WTC11 (cell line): Measurements from ENCODE around the gene COMMD10.

Experiments used
- ATF2 ChIP-seq: sonication (generic); formaldehyde crosslinking; IDR thresholded peaks from 2 replicates; pipeline ENCODE4 v1.8.1; 2022; ENCODE audit warnings: low read depth, missing genetic modification reagents, borderline replicate concordance
- ERG ChIP-seq: fragments of 250-450 bp; sonication (Bioruptor Pico); IDR thresholded peaks from 2 replicates; pipeline ENCODE4 v1.8.0; 2021; ENCODE audit warnings: mild to moderate bottlenecking
- ESRRA ChIP-seq: sonication (generic); formaldehyde crosslinking; IDR thresholded peaks from 2 replicates; pipeline ENCODE4 v1.8.1; 2022; ENCODE audit warnings: mild to moderate bottlenecking, missing genetic modification reagents, borderline replicate concordance
- KAT7 ChIP-seq: sonication (generic); formaldehyde crosslinking; IDR thresholded peaks from 2 replicates; pipeline ENCODE4 v1.8.1; 2023; ENCODE audit warnings: missing genetic modification reagents, mild to moderate bottlenecking, borderline replicate concordance
- MLX ChIP-seq: sonication (generic); formaldehyde crosslinking; IDR thresholded peaks from 2 replicates; pipeline ENCODE4 v1.8.1; 2023; ENCODE audit warnings: mild to moderate bottlenecking, missing genetic modification reagents, moderate library complexity
- MYBL2 ChIP-seq: sonication (generic); formaldehyde crosslinking; IDR thresholded peaks from 2 replicates; pipeline ENCODE4 v1.8.1; 2023; ENCODE audit warnings: mild to moderate bottlenecking, moderate library complexity, missing genetic modification reagents
- USF2 ChIP-seq: sonication (generic); formaldehyde crosslinking; IDR thresholded peaks from 2 replicates; pipeline ENCODE4 v1.8.1; 2023; ENCODE audit warnings: mild to moderate bottlenecking, missing genetic modification reagents, moderate library complexity
- ZSCAN18 ChIP-seq: fragments of 250-450 bp; sonication (Bioruptor Pico); IDR thresholded peaks from 2 replicates; pipeline ENCODE4 v2.1.2; 2022; ENCODE audit warnings: mild to moderate bottlenecking, moderate library complexity

- TF ChIP-seq ERG (CRISPR knock-in tag): no peak
- no peak for TF ChIP-seq ATF2 (CRISPR knock-in tag)
- TF ChIP-seq ESRRA: no peak
- TF ChIP-seq KAT7 (CRISPR knock-in tag): no peak
- TF ChIP-seq USF2 (CRISPR knock-in tag): no peak
- no peak for TF ChIP-seq MLX (CRISPR knock-in tag)
- TF ChIP-seq ZSCAN18 (CRISPR knock-in tag): no peak
- TF ChIP-seq MYBL2 (CRISPR knock-in tag): no peak
Measured at GRCh38 chr5:116084287-116084691, 536 bp upstream of the COMMD10 start.
